NB4 (cell line): ENCODE measurements around the gene RNF17.

ENCODE experiments used
- DNase-seq: peaks from one replicate; pipeline ENCODE4 v3.0.0; 2010; ENCODE audit warnings: low read depth
- H3K4me3 ChIP-seq: one replicate; pipeline ENCODE4 v1.5.1; 2011; ENCODE audit warnings: mild to moderate bottlenecking, low read depth, low read length, moderate library complexity
- MAX ChIP-seq: IDR thresholded peaks from 2 replicates; pipeline ENCODE4 v1.6.1; 2011; ENCODE audit warnings: low read depth, low read length
- MYC ChIP-seq: IDR thresholded peaks from 2 replicates; pipeline ENCODE4 v1.6.1; 2011; ENCODE audit warnings: low read depth, low read length
- POLR2A ChIP-seq: IDR thresholded peaks from 2 replicates; pipeline ENCODE4 v1.6.1; 2011; ENCODE audit warnings: mild to moderate bottlenecking; ENCODE audit not compliant: insufficient read length; ENCODE audit errors: extremely low read depth
- TF ChIP-seq, protein P1 (sequence below): IDR thresholded peaks from one replicate; pipeline ENCODE4 v1.5.1; 2012; ENCODE audit warnings: low read depth, low read length

RNF17 gene

GRCh38 chr13:24763596-24764275 is at the start of gene RNF17:
RNF17 (plus strand) TSS chr13:24764169; CDS start chr13:24764204, 35 bp downstream.
- DNase-seq = no peak
- no peak within 1 kb of the TSS for H3K4me3 ChIP-seq
- no peak for TF ChIP-seq MYC
- TF ChIP-seq, protein P1, sequence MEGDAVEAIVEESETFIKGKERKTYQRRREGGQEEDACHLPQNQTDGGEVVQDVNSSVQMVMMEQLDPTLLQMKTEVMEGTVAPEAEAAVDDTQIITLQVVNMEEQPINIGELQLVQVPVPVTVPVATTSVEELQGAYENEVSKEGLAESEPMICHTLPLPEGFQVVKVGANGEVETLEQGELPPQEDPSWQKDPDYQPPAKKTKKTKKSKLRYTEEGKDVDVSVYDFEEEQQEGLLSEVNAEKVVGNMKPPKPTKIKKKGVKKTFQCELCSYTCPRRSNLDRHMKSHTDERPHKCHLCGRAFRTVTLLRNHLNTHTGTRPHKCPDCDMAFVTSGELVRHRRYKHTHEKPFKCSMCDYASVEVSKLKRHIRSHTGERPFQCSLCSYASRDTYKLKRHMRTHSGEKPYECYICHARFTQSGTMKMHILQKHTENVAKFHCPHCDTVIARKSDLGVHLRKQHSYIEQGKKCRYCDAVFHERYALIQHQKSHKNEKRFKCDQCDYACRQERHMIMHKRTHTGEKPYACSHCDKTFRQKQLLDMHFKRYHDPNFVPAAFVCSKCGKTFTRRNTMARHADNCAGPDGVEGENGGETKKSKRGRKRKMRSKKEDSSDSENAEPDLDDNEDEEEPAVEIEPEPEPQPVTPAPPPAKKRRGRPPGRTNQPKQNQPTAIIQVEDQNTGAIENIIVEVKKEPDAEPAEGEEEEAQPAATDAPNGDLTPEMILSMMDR = no peak
- TF ChIP-seq POLR2A = no peak
- no peak for TF ChIP-seq MAX

DNA sequence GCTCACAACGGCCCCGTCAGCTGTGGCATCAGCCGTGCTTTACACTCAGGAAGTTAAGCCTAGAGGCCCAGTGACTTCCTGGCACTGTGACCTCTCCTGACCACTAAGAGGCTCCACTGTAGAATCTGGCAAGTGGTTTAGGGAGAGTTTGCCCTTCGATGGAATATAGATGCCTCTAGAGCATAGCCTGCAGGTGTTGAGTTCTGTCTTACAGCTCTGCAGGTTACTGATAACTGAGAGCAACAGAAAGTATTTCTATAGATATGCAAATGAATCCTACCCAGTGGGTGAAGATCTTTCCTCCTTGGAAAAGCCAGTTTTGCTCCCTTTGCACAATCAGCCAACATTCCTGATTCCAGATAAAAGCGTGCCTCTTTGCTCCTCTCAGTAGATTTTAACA is 48.0 kb upstream of the RNF17 start:
- H3K4me3 ChIP-seq = no peak overlapping the region
- TF ChIP-seq POLR2A (no peak), MYC (no peak), MAX (no peak)
- TF ChIP-seq, protein P1 = no peak
- DNase-seq = peak; percentile 16

DNA sequence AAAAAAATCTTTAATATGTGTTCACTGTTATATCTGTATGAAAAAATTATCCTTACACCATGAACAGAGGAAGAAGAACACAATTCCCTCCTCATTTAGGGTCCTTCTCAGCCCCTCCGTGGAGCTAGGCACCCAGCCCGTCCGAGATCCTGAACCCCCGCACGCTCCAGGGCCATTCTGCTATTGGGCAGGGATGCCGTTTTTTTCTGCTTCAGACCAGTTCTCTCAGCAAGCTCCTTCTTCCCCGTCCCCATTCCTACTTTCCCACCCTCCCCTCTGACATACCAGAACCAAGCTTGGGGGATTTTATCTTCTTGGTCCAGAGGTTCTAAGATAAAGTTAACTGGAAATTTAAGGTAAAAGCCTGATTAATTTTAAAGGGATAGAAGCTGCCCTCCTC is 47.5 kb upstream of the RNF17 start:
- DNase-seq = no peak
- TF ChIP-seq, protein P1 = no peak
- TF ChIP-seq POLR2A (no peak), MAX (no peak), MYC (no peak)
- no peak overlapping the region for H3K4me3 ChIP-seq

- TF ChIP-seq MYC (no peak), POLR2A (no peak), MAX (no peak)
- TF ChIP-seq, protein P1 = no peak
- no peak overlapping the region for H3K4me3 ChIP-seq
- DNase-seq = no peak
Observed at GRCh38 chr13:24717217-24717616, 46.8 kb upstream of the RNF17 start.

DNA sequence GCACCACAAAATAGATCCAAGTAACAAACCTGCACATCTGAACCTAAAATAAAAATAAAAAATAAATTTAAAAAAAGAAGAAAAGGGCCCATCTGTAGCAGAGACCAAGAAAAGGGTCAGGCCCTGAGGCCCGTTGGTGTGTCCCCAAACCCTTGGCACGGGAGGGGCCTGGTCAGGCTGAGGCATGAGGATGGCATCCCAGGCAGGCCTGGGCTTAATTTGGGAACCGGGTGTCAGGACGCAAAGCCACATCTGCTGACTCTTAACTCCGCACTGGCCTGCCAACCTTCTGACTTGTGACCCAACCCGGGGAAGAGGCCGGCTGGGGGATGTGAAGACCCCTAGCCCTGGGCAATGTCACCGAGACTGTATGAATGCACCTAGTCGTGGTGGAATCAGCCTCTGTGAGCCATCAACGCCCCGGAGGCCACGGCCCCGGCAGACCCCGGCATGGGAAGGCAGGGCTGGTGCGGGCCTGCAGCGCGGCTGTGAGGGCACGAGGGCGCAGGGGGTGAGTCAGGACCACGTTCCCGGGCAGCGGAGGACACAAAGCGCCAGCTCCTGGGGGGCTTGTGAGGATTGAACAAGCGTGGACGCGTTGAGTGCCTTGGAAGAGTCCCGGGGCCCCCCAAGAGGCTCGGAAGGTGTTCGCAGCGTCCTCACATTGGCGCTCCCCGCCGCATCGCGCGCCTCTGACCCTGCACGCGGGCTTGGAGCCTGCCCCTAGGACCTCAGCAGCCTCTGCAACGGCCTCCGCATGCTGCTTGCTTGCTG is 45.6 kb upstream of the RNF17 start:
- no peak for DNase-seq
- no peak overlapping the region for H3K4me3 ChIP-seq
- TF ChIP-seq POLR2A (no peak), MAX (no peak), MYC (no peak)
- TF ChIP-seq, protein P1 = no peak
